K562 (cell line): ENCODE results near the gene SSR4. TPM values are rescaled to one million over a fixed set of nuclear protein-coding genes. Genes with fewer than 3 reads are reported as not detected.

ENCODE experiments used
- ESRRA ChIP-seq: fragments of 450-650 bp; IDR thresholded peaks from 2 replicates; pipeline ENCODE4 v1.6.1; 2014; ENCODE audit warnings: low read depth, mild to moderate bottlenecking, moderate library complexity, borderline replicate concordance
- EWSR1 ChIP-seq: fragments of 450-650 bp; IDR thresholded peaks from 2 replicates; pipeline ENCODE4 v1.6.1; 2018; ENCODE audit warnings: borderline replicate concordance, mild to moderate bottlenecking, low read depth, moderate library complexity; ENCODE audit not compliant: partially characterized antibody
- HDAC2 ChIP-seq: fragments of 450-650 bp; IDR thresholded peaks from 2 replicates; pipeline ENCODE4 v1.6.1; 2016; ENCODE audit warnings: mild to moderate bottlenecking
- HMGN3 ChIP-seq: IDR thresholded peaks from 2 replicates; pipeline ENCODE4 v1.6.1; 2011; ENCODE audit warnings: borderline replicate concordance, low read depth, mild to moderate bottlenecking, mixed read lengths, low read length; ENCODE audit not compliant: insufficient read length; ENCODE audit errors: extremely low read depth
- HNRNPL ChIP-seq: fragments of 200-400 bp; formaldehyde crosslinking; IDR thresholded peaks from 2 replicates; pipeline ENCODE4 v1.6.1; 2017; ENCODE audit warnings: low read depth, mild to moderate bottlenecking, low read length
- L3MBTL2 ChIP-seq: fragments of 450-650 bp; IDR thresholded peaks from 2 replicates; pipeline ENCODE4 v1.6.1; 2016; ENCODE audit warnings: mild to moderate bottlenecking, moderate library complexity
- NONO ChIP-seq, 2 experiments: fragments of 200-400 bp in 1 of 2; fragments of 450-650 bp in 1 of 2; formaldehyde crosslinking in 1 of 2; IDR thresholded peaks; 2 replicates each; pipeline ENCODE4 v1.6.1; 2017; ENCODE audit warnings: low read depth in 2 of 2, mild to moderate bottlenecking in 2 of 2, moderate library complexity in 2 of 2, low read length in 1 of 2
- SMAD4 ChIP-seq: fragments of 250-450 bp; sonication (Bioruptor Pico); conservative IDR thresholded peaks from 2 replicates; pipeline ENCODE4 v1.8.0; 2021; ENCODE audit warnings: inconsistent platforms, mild to moderate bottlenecking, moderate library complexity
- SPI1 ChIP-seq: IDR thresholded peaks from 2 replicates; pipeline ENCODE4 v1.6.1; 2011; ENCODE audit warnings: low read depth, low read length, control low read depth, borderline replicate concordance
- SREBF2 ChIP-seq: sonication (generic); formaldehyde crosslinking; IDR thresholded peaks from 2 replicates; pipeline ENCODE4 v1.4.0; 2020; ENCODE audit warnings: mild to moderate bottlenecking, missing genetic modification reagents
- YY1 ChIP-seq, 3 experiments: IDR thresholded peaks; 2 replicates each; pipeline ENCODE4 v1.6.1; 2011; ENCODE audit warnings: low read length in 2 of 3, mild to moderate bottlenecking in 2 of 3, moderate library complexity in 2 of 3, borderline replicate concordance in 1 of 3, control low read depth in 1 of 3, low read depth in 1 of 3; ENCODE audit not compliant: insufficient read depth in 3 of 3, insufficient replicate concordance in 2 of 3, control insufficient read depth in 1 of 3, insufficient read length in 1 of 3; ENCODE audit errors: extremely low read depth in 1 of 3
- ZFP30 ChIP-seq: fragments of 250-450 bp; sonication (Bioruptor Pico); IDR thresholded peaks from 2 replicates; pipeline ENCODE4 v1.8.0; 2022; ENCODE audit warnings: moderate library complexity, mild to moderate bottlenecking, inconsistent platforms, borderline replicate concordance
- ZNF324 ChIP-seq: fragments of 250-450 bp; sonication (Bioruptor Pico); IDR thresholded peaks from 2 replicates; pipeline ENCODE4 v1.4.0; 2020; ENCODE audit warnings: mild to moderate bottlenecking
- ZNF408 ChIP-seq: fragments of 250-450 bp; sonication (Bioruptor Pico); IDR thresholded peaks from 2 replicates; pipeline ENCODE4 v1.4.0; 2020; ENCODE audit warnings: low read depth, mild to moderate bottlenecking, moderate library complexity
- polyA plus RNA-seq, 8 experiments: library from polyadenylated mRNA; depleted of rRNA in 4 of 8; stranded (reverse) in 5 of 8; unstranded in 3 of 8; fragments of >200 nt; fragmentation: Nextera tagmentation in 2 of 8; fragmentation: Illumina TruSeq in 1 of 8; extraction: Ambion mirVana in 2 of 8; extraction: Trizol in 1 of 8; gene quantifications; 2 replicates each; pipeline versions ENCODE4 v1.2.1 to v1.2.3, GENCODE V29; 2011 to 2014; ENCODE audit warnings: inconsistent platforms in 1 of 8, missing spikeins in 1 of 8
- total RNA-seq, 7 experiments: library from RNA; depleted of rRNA in 6 of 7; stranded (reverse); fragments of >200 nt in 6 of 7; fragmentation: Illumina TruSeq in 2 of 7; extraction: Trizol in 2 of 7; gene quantifications; 2 replicates each; pipeline versions ENCODE4 v1.2.1 to v1.2.3, GENCODE V29; 2011 to 2021; ENCODE audit warnings: low replicate concordance in 1 of 7
- TF ChIP-seq, protein P1 (sequence below): fragments of 450-650 bp; IDR thresholded peaks from 2 replicates; pipeline ENCODE4 v1.6.1; 2018; ENCODE audit not compliant: partially characterized antibody
- TF ChIP-seq, protein P2 (sequence below): fragments of 250-450 bp; sonication (Bioruptor Pico); IDR thresholded peaks from 2 replicates; pipeline ENCODE4 v1.4.0; 2020; ENCODE audit warnings: borderline replicate concordance
- TF ChIP-seq, protein P3 (sequence below): sonication (generic); IDR thresholded peaks from 2 replicates; pipeline ENCODE4 v1.6.1; 2016
- TF ChIP-seq, protein P4 (sequence below): fragments of 200-800 bp; sonication (Bioruptor generic); IDR thresholded peaks from 2 replicates; pipeline ENCODE4 v1.6.1; 2017; ENCODE audit warnings: missing genetic modification characterization, missing compliant biosample characterization

Gene SSR4
- total and polyA plus RNA-seq, 9 of the 15 experiments (the other 6 are each of a cell fraction or from before 2014, with no cell fraction given), result 146 to 492 (median 272) TPM

DNA sequence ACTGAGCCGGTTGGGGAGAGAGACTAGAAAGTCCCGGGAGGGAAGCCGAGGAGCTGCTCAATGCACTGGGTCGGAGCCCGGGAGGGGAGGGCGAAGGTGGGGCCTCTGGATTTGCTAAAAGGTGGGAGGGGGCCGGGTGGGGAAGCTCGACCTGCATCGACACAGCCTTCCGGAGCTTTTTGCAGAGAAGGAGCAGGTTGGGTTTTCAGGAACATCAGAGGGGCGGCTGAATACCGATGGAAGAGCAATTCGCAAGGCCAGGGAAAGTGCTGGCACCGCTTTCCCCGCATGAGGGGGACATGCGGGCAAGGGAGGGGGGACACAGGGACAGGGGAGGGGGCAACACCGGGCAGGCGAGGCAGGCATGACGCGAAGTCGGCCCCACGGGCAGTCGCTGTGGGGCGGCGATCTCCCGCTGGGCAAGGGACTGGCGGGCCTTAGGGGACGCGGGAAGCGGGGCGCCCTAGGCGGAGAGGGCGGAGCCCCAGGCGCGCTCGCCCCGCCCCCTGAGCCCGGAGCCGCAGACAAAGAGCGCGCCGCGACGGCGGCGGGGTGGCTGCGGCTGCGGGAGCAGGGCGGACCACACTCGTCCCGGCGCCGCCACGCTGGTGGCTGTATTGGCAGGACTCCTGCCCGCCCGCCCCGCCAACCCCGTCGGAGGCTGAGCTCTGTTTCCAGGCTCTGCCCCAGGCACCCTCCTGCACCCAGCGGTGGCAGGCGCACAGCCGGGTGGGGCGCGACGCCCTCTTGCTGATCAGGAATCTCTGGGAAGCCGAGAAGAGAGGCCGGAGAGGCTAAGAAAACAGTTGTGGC lies 24.3 kb downstream of the SSR4 start (continued):
- TF ChIP-seq, protein P1, sequence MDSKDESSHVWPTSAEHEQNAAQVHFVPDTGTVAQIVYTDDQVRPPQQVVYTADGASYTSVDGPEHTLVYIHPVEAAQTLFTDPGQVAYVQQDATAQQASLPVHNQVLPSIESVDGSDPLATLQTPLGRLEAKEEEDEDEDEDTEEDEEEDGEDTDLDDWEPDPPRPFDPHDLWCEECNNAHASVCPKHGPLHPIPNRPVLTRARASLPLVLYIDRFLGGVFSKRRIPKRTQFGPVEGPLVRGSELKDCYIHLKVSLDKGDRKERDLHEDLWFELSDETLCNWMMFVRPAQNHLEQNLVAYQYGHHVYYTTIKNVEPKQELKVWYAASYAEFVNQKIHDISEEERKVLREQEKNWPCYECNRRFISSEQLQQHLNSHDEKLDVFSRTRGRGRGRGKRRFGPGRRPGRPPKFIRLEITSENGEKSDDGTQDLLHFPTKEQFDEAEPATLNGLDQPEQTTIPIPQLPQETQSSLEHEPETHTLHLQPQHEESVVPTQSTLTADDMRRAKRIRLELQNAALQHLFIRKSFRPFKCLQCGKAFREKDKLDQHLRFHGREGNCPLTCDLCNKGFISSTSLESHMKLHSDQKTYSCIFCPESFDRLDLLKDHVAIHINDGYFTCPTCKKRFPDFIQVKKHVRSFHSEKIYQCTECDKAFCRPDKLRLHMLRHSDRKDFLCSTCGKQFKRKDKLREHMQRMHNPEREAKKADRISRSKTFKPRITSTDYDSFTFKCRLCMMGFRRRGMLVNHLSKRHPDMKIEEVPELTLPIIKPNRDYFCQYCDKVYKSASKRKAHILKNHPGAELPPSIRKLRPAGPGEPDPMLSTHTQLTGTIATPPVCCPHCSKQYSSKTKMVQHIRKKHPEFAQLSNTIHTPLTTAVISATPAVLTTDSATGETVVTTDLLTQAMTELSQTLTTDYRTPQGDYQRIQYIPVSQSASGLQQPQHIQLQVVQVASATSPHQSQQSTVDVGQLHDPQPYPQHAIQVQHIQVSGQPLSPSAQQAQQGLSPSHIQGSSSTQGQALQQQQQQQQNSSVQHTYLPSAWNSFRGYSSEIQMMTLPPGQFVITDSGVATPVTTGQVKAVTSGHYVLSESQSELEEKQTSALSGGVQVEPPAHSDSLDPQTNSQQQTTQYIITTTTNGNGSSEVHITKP, result no peak
- TF ChIP-seq ESRRA (no peak), HNRNPL (peak; percentile 27; the same call in 1 of the 2 replicates), YY1 (IDR thresholded peaks at IDR 0.05; ENCODE audit: borderline replicate concordance in 1 of 3, control insufficient read depth in 1 of 3, extremely low read depth in 1 of 3, insufficient read depth in 3 of 3, insufficient read length in 1 of 3, insufficient replicate concordance in 2 of 3, low read depth in 1 of 3, low read length in 2 of 3) (peak in 2 of 3 experiments; percentile 47 to 50), L3MBTL2 (peak; percentile 77), HDAC2 (no peak), EWSR1 (no peak), NONO (IDR thresholded peaks at IDR 0.05; ENCODE audit: low read depth in 2 of 2, low read length in 1 of 2) (no peak), SREBF2 (CRISPR knock-in tag) (no peak), ZFP30 (CRISPR knock-in tag) (no peak), SPI1 (no peak), ZNF324 (CRISPR knock-in tag) (no peak), SMAD4 (CRISPR knock-in tag) (0 out of 2 replicates have a peak, but pooled peaks have one; percentile 41), HMGN3 (peak; percentile 28), ZNF408 (CRISPR knock-in tag) (no peak)
- TF ChIP-seq, protein P2, sequence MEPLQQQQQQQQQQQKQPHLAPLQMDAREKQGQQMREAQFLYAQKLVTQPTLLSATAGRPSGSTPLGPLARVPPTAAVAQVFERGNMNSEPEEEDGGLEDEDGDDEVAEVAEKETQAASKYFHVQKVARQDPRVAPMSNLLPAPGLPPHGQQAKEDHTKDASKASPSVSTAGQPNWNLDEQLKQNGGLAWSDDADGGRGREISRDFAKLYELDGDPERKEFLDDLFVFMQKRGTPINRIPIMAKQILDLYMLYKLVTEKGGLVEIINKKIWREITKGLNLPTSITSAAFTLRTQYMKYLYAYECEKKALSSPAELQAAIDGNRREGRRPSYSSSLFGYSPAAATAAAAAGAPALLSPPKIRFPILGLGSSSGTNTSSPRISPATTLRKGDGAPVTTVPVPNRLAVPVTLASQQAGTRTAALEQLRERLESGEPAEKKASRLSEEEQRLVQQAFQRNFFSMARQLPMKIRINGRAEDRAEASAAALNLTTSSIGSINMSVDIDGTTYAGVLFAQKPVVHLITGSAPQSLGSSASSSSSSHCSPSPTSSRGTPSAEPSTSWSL, result no peak
- TF ChIP-seq, protein P3, sequence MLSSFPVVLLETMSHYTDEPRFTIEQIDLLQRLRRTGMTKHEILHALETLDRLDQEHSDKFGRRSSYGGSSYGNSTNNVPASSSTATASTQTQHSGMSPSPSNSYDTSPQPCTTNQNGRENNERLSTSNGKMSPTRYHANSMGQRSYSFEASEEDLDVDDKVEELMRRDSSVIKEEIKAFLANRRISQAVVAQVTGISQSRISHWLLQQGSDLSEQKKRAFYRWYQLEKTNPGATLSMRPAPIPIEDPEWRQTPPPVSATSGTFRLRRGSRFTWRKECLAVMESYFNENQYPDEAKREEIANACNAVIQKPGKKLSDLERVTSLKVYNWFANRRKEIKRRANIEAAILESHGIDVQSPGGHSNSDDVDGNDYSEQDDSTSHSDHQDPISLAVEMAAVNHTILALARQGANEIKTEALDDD, result no peak
- TF ChIP-seq, protein P4, sequence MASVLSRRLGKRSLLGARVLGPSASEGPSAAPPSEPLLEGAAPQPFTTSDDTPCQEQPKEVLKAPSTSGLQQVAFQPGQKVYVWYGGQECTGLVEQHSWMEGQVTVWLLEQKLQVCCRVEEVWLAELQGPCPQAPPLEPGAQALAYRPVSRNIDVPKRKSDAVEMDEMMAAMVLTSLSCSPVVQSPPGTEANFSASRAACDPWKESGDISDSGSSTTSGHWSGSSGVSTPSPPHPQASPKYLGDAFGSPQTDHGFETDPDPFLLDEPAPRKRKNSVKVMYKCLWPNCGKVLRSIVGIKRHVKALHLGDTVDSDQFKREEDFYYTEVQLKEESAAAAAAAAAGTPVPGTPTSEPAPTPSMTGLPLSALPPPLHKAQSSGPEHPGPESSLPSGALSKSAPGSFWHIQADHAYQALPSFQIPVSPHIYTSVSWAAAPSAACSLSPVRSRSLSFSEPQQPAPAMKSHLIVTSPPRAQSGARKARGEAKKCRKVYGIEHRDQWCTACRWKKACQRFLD (CRISPR knock-in tag), result no peak
